ENCODE measurements around the gene NSUN3.

GRCh38 chr3:94172695-94173310 lies 109.9 kb downstream of the NSUN3 start:
- TF ChIP-seq CTCF (IDR thresholded peaks at IDR 0.05; ENCODE audit: extremely low read depth in 1 of 2, insufficient read depth in 1 of 2, low read depth in 1 of 2, low read length in 2 of 2): no peak
- no peak for TF ChIP-seq EZH2 (IDR thresholded peaks at IDR 0.05; ENCODE audit: borderline replicate concordance, low read depth, low read length, severe bottlenecking)
- TF ChIP-seq POLR2AphosphoS5 (IDR thresholded peaks at IDR 0.05; ENCODE audit: insufficient read depth, low read depth, low read length): no peak
- no peak for TF ChIP-seq MAX (IDR thresholded peaks at IDR 0.05; ENCODE audit: insufficient read depth, insufficient read length)
- TF ChIP-seq MYC (IDR thresholded peaks at IDR 0.05; ENCODE audit: low read depth, low read length): no peak
- TF ChIP-seq JUN (IDR thresholded peaks at IDR 0.05; ENCODE audit: borderline replicate concordance, insufficient read depth, insufficient read length, low read depth): no peak

Measured in endothelial cell of umbilical vein (primary cell).